Neural progenitor cell (in vitro differentiated cells): ENCODE measurements around the gene C15orf40. TPM values are rescaled to one million over a fixed set of nuclear protein-coding genes. Genes with fewer than 3 reads are reported as not detected.

ENCODE experiments used
- DNase-seq: peaks from one replicate; pipeline ENCODE4 v3.0.0-alpha.2; 2016; ENCODE audit warnings: low spot score
- H2AFZ ChIP-seq: fragments of 200-600 bp; sonication (generic); replicated peaks from 2 replicates; pipeline ENCODE4 v1.6.1; 2016; ENCODE audit warnings: antibody characterized with exemption
- H3F3A ChIP-seq: fragments of 200-600 bp; sonication (generic); 2 replicates; pipeline ENCODE4 v1.6.1; 2016; ENCODE audit warnings: antibody characterized with exemption, low read depth
- H3K27ac ChIP-seq: fragments of 200-600 bp; sonication (generic); 2 replicates; pipeline ENCODE4 v1.5.1; 2016; ENCODE audit warnings: mild to moderate bottlenecking
- H3K27me3 ChIP-seq: fragments of 200-600 bp; sonication (generic); 2 replicates; pipeline ENCODE4 v1.6.1; 2016; ENCODE audit warnings: mild to moderate bottlenecking, moderate library complexity
- H3K36me3 ChIP-seq: fragments of 200-600 bp; sonication (generic); 2 replicates; pipeline ENCODE4 v1.5.1; 2016
- H3K4me1 ChIP-seq: fragments of 200-600 bp; sonication (generic); 2 replicates; pipeline ENCODE4 v1.6.1; 2016; ENCODE audit warnings: mixed run types
- H3K4me2 ChIP-seq: fragments of 200-600 bp; sonication (generic); 2 replicates; pipeline ENCODE4 v1.6.1; 2016
- H3K4me3 ChIP-seq: fragments of 200-600 bp; sonication (generic); 2 replicates; pipeline ENCODE4 v1.5.1; 2016
- H3K79me2 ChIP-seq: fragments of 200-600 bp; sonication (generic); 2 replicates; pipeline ENCODE4 v1.6.1; 2016; ENCODE audit warnings: low read depth
- H3K9ac ChIP-seq: fragments of 200-600 bp; sonication (generic); 2 replicates; pipeline ENCODE4 v1.6.1; 2016
- H3K9me3 ChIP-seq: fragments of 200-600 bp; sonication (generic); 2 replicates; pipeline ENCODE4 v1.5.1; 2016; ENCODE audit warnings: low read depth
- H4K20me1 ChIP-seq: fragments of 200-600 bp; sonication (generic); 2 replicates; pipeline ENCODE4 v1.6.1; 2016; ENCODE audit warnings: low read depth
- H3K27ac Mint-ChIP-seq: 3 replicates; pipeline ENCODE4 v1.8.0; 2021; ENCODE audit warnings: mixed read lengths
- H3K27me3 Mint-ChIP-seq: 2 replicates; pipeline ENCODE4 v1.8.0; 2022; ENCODE audit warnings: low read depth, mild to moderate bottlenecking, inconsistent platforms, moderate library complexity, mixed read lengths; ENCODE audit not compliant: insufficient read depth
- H3K36me3 Mint-ChIP-seq: 3 replicates; pipeline ENCODE4 v1.8.0; 2021; ENCODE audit warnings: mixed read lengths
- H3K4me1 Mint-ChIP-seq: 3 replicates; pipeline ENCODE4 v1.8.0; 2021; ENCODE audit warnings: mixed read lengths
- H3K4me3 Mint-ChIP-seq: 3 replicates; pipeline ENCODE4 v1.8.0; 2021; ENCODE audit warnings: mild to moderate bottlenecking, moderate library complexity, mixed read lengths
- H3K9me3 Mint-ChIP-seq: 3 replicates; pipeline ENCODE4 v1.8.0; 2020; ENCODE audit warnings: mixed read lengths
- CTCF ChIP-seq: fragments of 200-600 bp; sonication (generic); IDR thresholded peaks from 2 replicates; pipeline ENCODE4 v1.5.1; 2017; ENCODE audit warnings: antibody characterized with exemption, mild to moderate bottlenecking
- EZH2 ChIP-seq: fragments of 200-600 bp; sonication (generic); IDR thresholded peaks from 2 replicates; pipeline ENCODE4 v1.6.1; 2017; ENCODE audit warnings: antibody characterized with exemption, mild to moderate bottlenecking, moderate library complexity
- EZH2phosphoT487 ChIP-seq: fragments of 200-600 bp; sonication (generic); IDR thresholded peaks from 2 replicates; pipeline ENCODE4 v1.6.1; 2017; ENCODE audit warnings: antibody characterized with exemption
- total RNA-seq: library from RNA; depleted of rRNA; stranded (reverse); fragments of >200 nt; gene quantifications from 2 replicates; pipeline ENCODE4 v1.2.3, GENCODE V29; 2015; ENCODE audit warnings: low replicate concordance

Gene C15orf40
- total RNA-seq, 1 donor from 2014 or later = 8.1 TPM

- Mint-ChIP-seq H3K27ac (no peak overlapping the region), H3K36me3 (peaks cover 10% of the 10 kb centered on the region), H3K9me3 (no peaks in the 10 kb centered on the region), H3K4me1 (peaks cover 28% of the 10 kb centered on the region), H3K4me3 (no peak overlapping the region), H3K27me3 (no peaks in the 10 kb centered on the region)
- Histone ChIP-seq H3K9ac (no peak overlapping the region), H3K36me3 (peaks cover 14% of the 10 kb centered on the region), H3K27me3 (no peaks in the 10 kb centered on the region), H3K4me2 (no peak overlapping the region), H3K27ac (no peak overlapping the region), H2AFZ (no peak overlapping the region), H3K9me3 (no peaks in the 10 kb centered on the region), H3K4me3 (no peak overlapping the region), H4K20me1 (peaks cover 6% of the 10 kb centered on the region), H3K4me1 (peaks cover 14% of the 10 kb centered on the region), H3K79me2 (peaks cover 29% of the 10 kb centered on the region), H3F3A (peaks cover 4% of the 10 kb centered on the region)
- no peak for DNase-seq
- TF ChIP-seq EZH2 (no peak), CTCF (no peak), EZH2phosphoT487 (no peak)
Measured at GRCh38 chr15:83014205-83014653, 2.8 kb upstream of the C15orf40 start.

GRCh38 chr15:83012636-83013035, 1.2 kb upstream of the C15orf40 start:
- no peaks in the 10 kb centered on the region for H3K27me3 ChIP-seq
- Mint-ChIP-seq H3K27ac (no peak overlapping the region), H3K4me1 (peaks cover 28% of the 10 kb centered on the region), H3K9me3 (no peaks in the 10 kb centered on the region), H3K4me3 (peak overlapping the region; percentile 100), H3K27me3 (no peaks in the 10 kb centered on the region), H3K36me3 (peaks cover 13% of the 10 kb centered on the region)
- peak overlapping the region; percentile 88 for H3K4me2 ChIP-seq
- no peak overlapping the region for H3K27ac ChIP-seq
- peaks cover 10% of the 10 kb centered on the region for H3K36me3 ChIP-seq
- H3K79me2 ChIP-seq = peaks cover 30% of the 10 kb centered on the region
- peaks cover 14% of the 10 kb centered on the region for H3K4me1 ChIP-seq
- H3K9ac ChIP-seq = no peak overlapping the region
- no peak for DNase-seq
- TF ChIP-seq EZH2phosphoT487 (no peak), CTCF (no peak), EZH2 (no peak)
- H3F3A ChIP-seq = no peaks in the 10 kb centered on the region
- H2AFZ ChIP-seq = no peak overlapping the region
- no peaks in the 10 kb centered on the region for H3K9me3 ChIP-seq
- H4K20me1 ChIP-seq = peaks cover 6% of the 10 kb centered on the region
- H3K4me3 ChIP-seq = peak overlapping the region; percentile 82

- H3K4me3 Mint-ChIP-seq = peak overlapping the region; percentile 100
- Histone ChIP-seq H3K36me3 (peaks cover 5% of the 10 kb centered on the region), H3K27ac (no peak overlapping the region), H3K27me3 (no peaks in the 10 kb centered on the region), H3K4me3 (peak overlapping the region; percentile 82), H2AFZ (peak overlapping the region; percentile 95), H3K4me1 (peaks cover 14% of the 10 kb centered on the region), H4K20me1 (peaks cover 6% of the 10 kb centered on the region), H3K9ac (no peak overlapping the region), H3F3A (no peaks in the 10 kb centered on the region), H3K4me2 (peak overlapping the region; percentile 88), H3K79me2 (peaks cover 30% of the 10 kb centered on the region), H3K9me3 (no peaks in the 10 kb centered on the region)
- no peaks in the 10 kb centered on the region for H3K27me3 Mint-ChIP-seq
- peak overlapping the region; percentile 35 for H3K27ac Mint-ChIP-seq
- TF ChIP-seq EZH2phosphoT487 (no peak), CTCF (no peak), EZH2 (no peak)
- peaks cover 28% of the 10 kb centered on the region for H3K4me1 Mint-ChIP-seq
- DNase-seq = no peak
- peaks cover 15% of the 10 kb centered on the region for H3K36me3 Mint-ChIP-seq
- no peaks in the 10 kb centered on the region for H3K9me3 Mint-ChIP-seq
Measured at GRCh38 chr15:83012076-83012426, 612 bp upstream of the C15orf40 start.
